HG03108 (cell line): ENCODE data around the gene PNKD.
A peak's percentile ranks its signal among the peaks of the same experiment; 100 is the strongest.

Source experiments
- ATAC-seq: cut with Tn5 transposase; IDR thresholded peaks from one replicate; pipeline ENCODE4 v1.9.1; 2021; ENCODE audit warnings: moderate library complexity; ENCODE audit not compliant: unreplicated experiment

The PNKD gene

GRCh38 chr2:218269900-218270720 lies at the start of gene PNKD, which contains the start of gene AAMP:
PNKD (plus strand) TSS chr2:218270519; CDS start chr2:218270536, 17 bp downstream.
AAMP (minus strand) TSS chr2:218270137; CDS start chr2:218270086, 51 bp downstream.
- ATAC-seq, result peak; percentile 90

- no peak for ATAC-seq
These were observed 49.3 kb upstream of the PNKD start for GRCh38 chr2:218221000-218221399.

- no peak for ATAC-seq
These were observed 47.3 kb upstream of the PNKD start for GRCh38 chr2:218223046-218223445.

- ATAC-seq, result no peak
These were observed 46.1 kb upstream of the PNKD start for GRCh38 chr2:218224186-218224585.

GRCh38 chr2:218226903-218227302 lies 43.4 kb upstream of the PNKD start:
- no peak for ATAC-seq

GRCh38 chr2:218228366-218229090 lies 41.8 kb upstream of the PNKD start:
- ATAC-seq, result no peak

GRCh38 chr2:218229239-218229638 lies 41.1 kb upstream of the PNKD start:
- ATAC-seq, result peak; percentile 90

- ATAC-seq, result no peak
These were observed 40.5 kb upstream of the PNKD start for GRCh38 chr2:218229851-218230250.

GRCh38 chr2:218230882-218231281 lies 39.4 kb upstream of the PNKD start:
- peak; percentile 45 for ATAC-seq

GRCh38 chr2:218233543-218233942 lies 36.8 kb upstream of the PNKD start:
- no peak for ATAC-seq

- ATAC-seq, result no peak
These were observed 35.8 kb upstream of the PNKD start for GRCh38 chr2:218234521-218234920.

- ATAC-seq, result no peak
These were observed 35.3 kb upstream of the PNKD start for GRCh38 chr2:218235017-218235416.

GRCh38 chr2:218236829-218237228 lies 33.5 kb upstream of the PNKD start:
- no peak for ATAC-seq

- ATAC-seq, result no peak
These were observed 31.4 kb upstream of the PNKD start for GRCh38 chr2:218238887-218239286.

- ATAC-seq, result no peak
These were observed 26.1 kb upstream of the PNKD start for GRCh38 chr2:218244204-218244603.

GRCh38 chr2:218244665-218245064 lies 25.7 kb upstream of the PNKD start:
- no peak for ATAC-seq

GRCh38 chr2:218245214-218245613 lies 25.1 kb upstream of the PNKD start:
- ATAC-seq, result no peak

- ATAC-seq, result no peak
These were observed 20.6 kb upstream of the PNKD start for GRCh38 chr2:218249691-218250090.

- ATAC-seq, result no peak
These were observed 17.6 kb upstream of the PNKD start for GRCh38 chr2:218252509-218253231.

- no peak for ATAC-seq
These were observed 17.1 kb upstream of the PNKD start for GRCh38 chr2:218253232-218253625.

GRCh38 chr2:218255446-218255845 lies 14.9 kb upstream of the PNKD start:
- no peak for ATAC-seq
